HG03439 (cell line): ENCODE results near the gene UGT3A2.
A peak's percentile ranks its signal among the peaks of the same experiment; 100 is the strongest.

Source experiments
- ATAC-seq: cut with Tn5 transposase; IDR thresholded peaks from one replicate; pipeline ENCODE4 v1.9.1; 2021; ENCODE audit warnings: mild to moderate bottlenecking, moderate library complexity; ENCODE audit not compliant: unreplicated experiment

UGT3A2 gene

GRCh38 chr5:36066540-36067210, at the start of gene UGT3A2:
Gene UGT3A2 (minus strand): TSS chr5:36066882. CDS start chr5:36066789, 93 bp downstream.
- no peak for ATAC-seq

- no peak for ATAC-seq
Observed at GRCh38 chr5:36111238-36111637, 44.6 kb upstream of the UGT3A2 start.

- no peak for ATAC-seq
Observed at GRCh38 chr5:36108758-36109460, 42.2 kb upstream of the UGT3A2 start.

- no peak for ATAC-seq
Observed at GRCh38 chr5:36105819-36106218, 39.1 kb upstream of the UGT3A2 start.

GRCh38 chr5:36099748-36100147, 33.1 kb upstream of the UGT3A2 start:
- no peak for ATAC-seq

- no peak for ATAC-seq
Observed at GRCh38 chr5:36096486-36096885, 29.8 kb upstream of the UGT3A2 start.

- peak; percentile 67 for ATAC-seq
Observed at GRCh38 chr5:36089989-36090388, 23.3 kb upstream of the UGT3A2 start.

- ATAC-seq, result peak; percentile 95
Observed at GRCh38 chr5:36079200-36079781, 12.6 kb upstream of the UGT3A2 start.

GRCh38 chr5:36078430-36078829, 11.7 kb upstream of the UGT3A2 start:
- no peak for ATAC-seq

GRCh38 chr5:36073595-36074216, 7.0 kb upstream of the UGT3A2 start:
- peak; percentile 68 for ATAC-seq

- ATAC-seq, result peak; percentile 62
Observed at GRCh38 chr5:36070687-36071571, 4.2 kb upstream of the UGT3A2 start.

- ATAC-seq, result no peak
Observed at GRCh38 chr5:36068751-36069281, 2.1 kb upstream of the UGT3A2 start.

- no peak for ATAC-seq
Observed at GRCh38 chr5:36066001-36066539, 612 bp downstream of the UGT3A2 start.

GRCh38 chr5:36060420-36060887, 6.2 kb downstream of the UGT3A2 start:
- ATAC-seq, result peak; percentile 77

- no peak for ATAC-seq
Observed at GRCh38 chr5:36059571-36060419, 6.9 kb downstream of the UGT3A2 start.

- no peak for ATAC-seq
Observed at GRCh38 chr5:36058776-36059175, 7.9 kb downstream of the UGT3A2 start.

GRCh38 chr5:36057386-36057785, 9.3 kb downstream of the UGT3A2 start:
- ATAC-seq, result no peak

GRCh38 chr5:36056422-36056821, 10.3 kb downstream of the UGT3A2 start:
- ATAC-seq, result no peak

GRCh38 chr5:36055984-36056383, 10.7 kb downstream of the UGT3A2 start:
- ATAC-seq, result no peak
